VCaP (cell line): Measurements from ENCODE around the gene FOXP3.

Experiments
- H3K27ac ChIP-seq: fragments of 450-650 bp; 2 replicates; pipeline ENCODE4 v1.5.1; 2017
- CTCF ChIP-seq: fragments of 450-650 bp; conservative IDR thresholded peaks from 2 replicates; pipeline ENCODE4 v1.5.1; 2017; ENCODE audit warnings: mild to moderate bottlenecking, moderate library complexity

Gene FOXP3

GRCh38 chrX:49262603-49263002 is 1.9 kb downstream of the FOXP3 start:
- H3K27ac ChIP-seq, result no peak overlapping the region
- TF ChIP-seq CTCF, result no peak

DNA sequence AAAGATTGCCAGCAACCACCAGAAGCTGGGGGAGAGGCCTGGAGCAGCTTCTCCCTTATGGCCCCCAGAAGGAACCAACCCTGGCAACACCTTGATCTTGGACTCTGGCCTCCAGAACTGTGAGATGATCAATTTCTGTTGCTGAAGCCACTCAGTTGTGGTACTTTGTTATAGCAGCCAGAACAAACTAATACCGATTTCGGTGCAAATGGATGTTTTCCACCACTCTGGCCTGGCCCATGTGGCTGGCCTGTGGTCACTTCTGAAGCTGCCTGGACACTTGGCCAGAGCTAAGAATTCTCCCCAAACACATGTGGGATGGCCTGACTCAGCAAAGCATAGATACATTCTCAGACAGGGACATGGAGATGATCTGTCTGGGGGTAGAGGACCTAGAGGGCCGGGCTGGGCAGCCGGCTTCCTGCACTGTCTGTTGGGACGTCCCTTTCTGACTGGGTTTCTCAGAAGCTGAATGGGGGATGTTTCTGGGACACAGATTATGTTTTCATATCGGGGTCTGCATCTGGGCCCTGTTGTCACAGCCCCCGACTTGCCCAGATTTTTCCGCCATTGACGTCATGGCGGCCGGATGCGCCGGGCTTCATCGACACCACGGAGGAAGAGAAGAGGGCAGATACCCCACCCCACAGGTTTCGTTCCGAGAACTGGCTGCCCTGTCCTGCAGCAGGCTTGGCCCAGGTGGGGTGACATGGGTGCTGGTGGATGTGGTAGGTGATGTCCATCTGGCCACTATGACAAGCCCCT is 4.1 kb downstream of the FOXP3 start:
- TF ChIP-seq CTCF, result no peak
- no peak overlapping the region for H3K27ac ChIP-seq

DNA sequence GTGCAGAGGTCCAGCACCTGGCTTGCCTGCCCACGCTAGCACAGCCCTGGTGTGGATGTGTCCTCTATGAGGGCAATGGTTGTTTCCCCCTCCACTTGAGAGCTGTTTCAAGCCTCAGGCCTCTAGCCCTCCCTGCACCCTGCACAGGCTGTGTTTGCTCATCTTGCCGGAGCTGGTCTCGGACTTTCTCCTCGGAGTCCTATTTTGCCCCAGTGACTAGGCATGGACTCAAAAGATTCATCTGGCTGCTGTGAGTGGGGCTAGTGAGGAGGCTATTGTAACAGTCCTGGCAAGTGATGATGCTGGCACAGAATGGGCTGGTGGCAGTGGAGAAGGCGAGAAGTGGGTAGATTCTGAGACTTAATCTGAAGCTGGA is 5.8 kb downstream of the FOXP3 start:
- no peak for TF ChIP-seq CTCF
- no peak overlapping the region for H3K27ac ChIP-seq

DNA sequence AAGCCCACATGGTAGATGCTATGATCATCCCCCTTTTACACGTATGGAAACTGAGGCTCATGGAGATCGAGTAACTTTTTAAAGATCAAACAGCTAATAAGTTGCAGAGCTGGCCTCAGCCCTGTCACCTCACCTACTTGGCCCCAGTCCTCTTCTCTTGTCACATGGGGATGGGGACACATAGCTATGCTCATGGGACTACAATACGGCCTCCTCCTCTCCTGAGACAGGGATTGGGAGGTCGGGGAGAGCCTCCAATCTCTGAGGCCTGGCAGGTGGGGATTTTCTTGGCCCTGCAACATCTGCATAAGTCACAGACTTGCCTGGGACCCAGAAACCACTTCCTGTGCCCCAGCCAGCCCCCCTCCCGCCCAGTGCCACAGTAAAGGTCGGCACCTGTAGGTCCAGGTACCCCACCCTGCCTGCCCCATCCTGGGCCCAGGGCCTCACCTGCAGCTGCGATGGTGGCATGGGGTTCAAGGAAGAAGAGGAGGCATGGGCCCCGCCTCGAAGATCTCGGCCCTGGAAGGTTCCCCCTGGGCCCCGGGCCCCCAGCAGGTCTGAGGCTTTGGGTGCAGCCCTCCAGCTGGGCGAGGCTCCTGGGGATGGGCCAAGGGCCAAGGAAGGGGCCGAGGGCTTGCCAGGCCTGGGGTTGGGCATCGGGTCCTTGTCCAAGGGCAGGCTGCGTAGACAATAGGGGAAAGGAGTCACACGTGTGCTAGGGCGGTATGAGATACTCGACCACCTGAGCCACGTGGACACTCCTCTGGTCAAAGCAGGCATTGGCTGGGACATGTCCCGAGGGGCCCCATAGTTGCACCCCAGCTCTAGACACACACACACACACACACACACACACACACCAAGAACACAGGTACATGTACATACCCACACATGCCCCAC is 6.4 kb downstream of the FOXP3 start:
- H3K27ac ChIP-seq, result no peak overlapping the region
- no peak for TF ChIP-seq CTCF

DNA sequence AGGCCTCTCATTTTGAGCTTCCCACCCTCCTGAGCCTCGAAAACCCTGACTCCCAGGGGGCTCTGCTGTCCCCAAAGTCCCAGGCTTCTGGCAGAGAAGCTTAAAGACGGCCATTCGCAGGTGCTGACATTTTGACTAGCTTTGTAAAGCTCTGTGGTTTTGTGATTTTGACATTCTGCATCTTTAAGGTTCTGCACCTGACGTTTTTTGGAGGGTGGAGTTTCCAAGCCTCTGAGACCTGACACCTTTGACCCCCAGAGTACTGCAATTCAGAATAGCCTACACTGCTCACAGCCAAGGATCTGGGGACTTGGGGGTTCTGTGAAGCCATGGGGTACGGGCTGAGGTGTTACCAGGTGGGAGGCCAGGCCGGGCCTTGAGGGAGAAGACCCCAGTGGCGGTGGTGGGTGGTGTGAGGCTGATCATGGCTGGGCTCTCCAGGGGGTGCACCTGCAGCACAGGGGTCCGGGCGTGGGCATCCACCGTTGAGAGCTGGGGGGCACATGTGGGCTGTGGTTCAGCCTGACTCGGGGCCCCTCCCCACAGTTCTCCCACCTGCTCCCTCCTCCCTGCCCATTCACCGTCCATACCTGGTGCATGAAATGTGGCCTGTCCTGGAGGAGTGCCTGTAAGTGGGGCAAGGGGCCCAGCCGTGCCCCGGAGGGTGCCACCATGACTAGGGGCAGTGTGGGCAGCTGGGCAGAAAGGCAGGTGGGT is 7.3 kb downstream of the FOXP3 start:
- TF ChIP-seq CTCF, result no peak
- no peak overlapping the region for H3K27ac ChIP-seq

GRCh38 chrX:49256268-49256995 is 8.1 kb downstream of the FOXP3 start:
- no peak for TF ChIP-seq CTCF
- H3K27ac ChIP-seq, result no peak overlapping the region
